HG02981 (cell line): ENCODE measurements around the gene NCBP3.
"Not testable (repeated sequence)": the region's sequence is repeated elsewhere in the genome, so short reads cannot be mapped to it uniquely, and the experiment has no call there.

Source experiments
- ATAC-seq: cut with Tn5 transposase; IDR thresholded peaks from one replicate; pipeline ENCODE4 v1.9.1; 2021; ENCODE audit warnings: mild to moderate bottlenecking, moderate library complexity; ENCODE audit not compliant: unreplicated experiment

NCBP3 gene

GRCh38 chr17:3848229-3848835 is 2.3 kb upstream of the NCBP3 start:
- ATAC-seq = no peak

GRCh38 chr17:3847165-3847670 is 1.2 kb upstream of the NCBP3 start:
- no peak for ATAC-seq

- no peak for ATAC-seq
Measured at GRCh38 chr17:3846437-3847164, 555 bp upstream of the NCBP3 start.

GRCh38 chr17:3845291-3845620 is 790 bp downstream of the NCBP3 start:
- no peak for ATAC-seq

- not testable (repeated sequence) for ATAC-seq
Measured at GRCh38 chr17:3844556-3844955, 1.5 kb downstream of the NCBP3 start.

GRCh38 chr17:3843935-3844516 is 2.0 kb downstream of the NCBP3 start:
- no peak for ATAC-seq

- no peak for ATAC-seq
Measured at GRCh38 chr17:3838206-3838605, 7.8 kb downstream of the NCBP3 start.

GRCh38 chr17:3836551-3836950 is 9.5 kb downstream of the NCBP3 start:
- ATAC-seq = no peak

- no peak for ATAC-seq
Measured at GRCh38 chr17:3835410-3836229, 10.4 kb downstream of the NCBP3 start.

- no peak for ATAC-seq
Measured at GRCh38 chr17:3834811-3835210, 11.2 kb downstream of the NCBP3 start.

GRCh38 chr17:3828852-3829232 is 17.2 kb downstream of the NCBP3 start:
- ATAC-seq = no peak

GRCh38 chr17:3828151-3828851 is 17.7 kb downstream of the NCBP3 start:
- no peak for ATAC-seq

GRCh38 chr17:3827124-3827773 is 18.8 kb downstream of the NCBP3 start:
- no peak for ATAC-seq

GRCh38 chr17:3826191-3826590 is 19.9 kb downstream of the NCBP3 start:
- no peak for ATAC-seq

- no peak for ATAC-seq
Measured at GRCh38 chr17:3821101-3821500, 24.9 kb downstream of the NCBP3 start.

GRCh38 chr17:3818786-3819185 is 27.3 kb downstream of the NCBP3 start:
- ATAC-seq = no peak

- ATAC-seq = no peak
Measured at GRCh38 chr17:3817851-3818605, 28.0 kb downstream of the NCBP3 start.

- ATAC-seq = no peak
Measured at GRCh38 chr17:3815925-3816324, 30.1 kb downstream of the NCBP3 start.

- ATAC-seq = no peak
Measured at GRCh38 chr17:3815122-3815521, 30.9 kb downstream of the NCBP3 start.

- ATAC-seq = no peak
Measured at GRCh38 chr17:3814361-3814760, 31.7 kb downstream of the NCBP3 start.
